ENCODE results near the gene POU2AF2. TPM values are rescaled to one million over a fixed set of nuclear protein-coding genes. Genes with fewer than 3 reads are reported as not detected.

POU2AF2 gene
- total and polyA plus RNA-seq, 2 donors (not counting 3 experiments of a cell fraction or from before 2014, with no cell fraction given) = not detected

GRCh38 chr11:111307472-111308108 is 62.1 kb downstream of the POU2AF2 start:
- BruUV-seq (replicated peaks) = no TSS peak
- POLR2A ChIA-PET = no interaction called here
- Histone ChIP-seq H3K27me3 (ENCODE audit: control insufficient read depth in 2 of 2, insufficient read depth in 2 of 2, low read length in 2 of 2) (peaks cover 6 to 22% of the 10 kb centered on the region in 2 experiments), H3K9me3 (replicated peaks; ENCODE audit: control insufficient read depth, insufficient read depth, low read length) (no peaks in the 10 kb centered on the region), H4K20me1 (replicated peaks; ENCODE audit: control insufficient read depth, extremely low read depth, insufficient read depth, low read length) (no peaks in the 10 kb centered on the region), H3K79me2 (ENCODE audit: control insufficient read depth, insufficient read depth, low read length) (no peaks in the 10 kb centered on the region), H2AFZ (ENCODE audit: low read depth, low read length) (no peak overlapping the region), H3K4me1 (ENCODE audit: control insufficient read depth, extremely low read depth, insufficient read depth, low read length) (no peaks in the 10 kb centered on the region), H3K36me3 (ENCODE audit: control insufficient read depth in 2 of 2, extremely low read depth in 1 of 2, insufficient read depth in 2 of 2, low read length in 2 of 2) (no peaks in the 10 kb centered on the region), H3K27ac (ENCODE audit: insufficient read depth, low read depth, low read length) (no peak overlapping the region), H3K4me2 (ENCODE audit: insufficient read depth, low read length) (no peak overlapping the region), H3K9ac (replicated peaks; ENCODE audit: extremely low read depth, insufficient read depth, low read length) (no peak overlapping the region), H3K9me1 (replicated peaks; ENCODE audit: control insufficient read depth, extremely low read depth, insufficient read depth, low read length) (no peaks in the 10 kb centered on the region), H3K4me3 (replicated peaks in 1 of 3; ENCODE audit: insufficient read depth in 1 of 3, low read depth in 1 of 3, low read length in 3 of 3) (no peak overlapping the region)
- intact Hi-C loops (cut with micrococcal nuclease) (no loop called here), dilution Hi-C loops (cut with MboI; ENCODE audit: extremely low pct_ligation_motif_present, low sequenced_read_pairs) (no loop called here)
- CTCF ChIA-PET = no interaction called here
- DNase-seq (ENCODE audit: low read depth, low spot score) (no peak), FAIRE-seq (no peak)
- TF ChIP-seq FOS (IDR thresholded peaks at IDR 0.05; ENCODE audit: borderline replicate concordance, insufficient read depth, low read length) = no peak
- no peak for TF ChIP-seq MAX (IDR thresholded peaks at IDR 0.05; ENCODE audit: insufficient read depth, insufficient read length)
- no peak for TF ChIP-seq GATA2 (IDR thresholded peaks at IDR 0.05; ENCODE audit: insufficient read depth, insufficient read length, low read depth, low read length)
- TF ChIP-seq MYC (IDR thresholded peaks at IDR 0.05; ENCODE audit: low read depth, low read length) = no peak
- TF ChIP-seq POLR2A (IDR thresholded peaks at IDR 0.05; ENCODE audit: low read depth, low read length) = no peak
- TF ChIP-seq POLR2AphosphoS5 (IDR thresholded peaks at IDR 0.05; ENCODE audit: insufficient read depth, low read depth, low read length) = no peak
- TF ChIP-seq JUN (IDR thresholded peaks at IDR 0.05; ENCODE audit: borderline replicate concordance, insufficient read depth, insufficient read length, low read depth) = no peak
- no peak for TF ChIP-seq EZH2 (IDR thresholded peaks at IDR 0.05; ENCODE audit: borderline replicate concordance, low read depth, low read length, severe bottlenecking)
- TF ChIP-seq CTCF (IDR thresholded peaks at IDR 0.05; ENCODE audit: extremely low read depth in 1 of 2, insufficient read depth in 1 of 2, low read depth in 1 of 2, low read length in 2 of 2) = no peak

All from endothelial cell of umbilical vein (primary cell).